Measurements from ENCODE around the gene TTC27.

DNA sequence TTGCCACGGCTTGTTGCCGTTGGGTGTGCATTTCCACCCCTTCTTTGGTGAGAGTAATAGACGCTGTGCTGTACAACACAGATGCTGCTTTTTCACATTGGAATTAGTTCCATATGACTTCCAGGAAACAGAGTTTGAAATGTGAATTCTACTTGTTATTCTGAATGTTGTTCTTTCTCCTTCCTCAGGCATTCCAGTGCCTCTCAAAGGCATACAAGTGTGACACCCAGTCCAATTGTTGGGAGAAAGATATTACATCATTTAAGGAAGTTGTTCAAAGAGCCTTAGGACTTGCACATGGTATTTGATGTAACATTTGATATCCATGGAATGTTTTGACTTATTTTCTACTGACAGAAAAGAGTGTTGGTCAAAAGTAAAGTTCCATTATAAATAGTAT, 184.5 kb downstream of the TTC27 start:
- TF ChIP-seq YY1 (IDR thresholded peaks at IDR 0.05; ENCODE audit: insufficient read depth, insufficient read length) (no peak), ZNF274 (IDR thresholded peaks at IDR 0.05; ENCODE audit: low read depth, low read length) (no peak), SUZ12 (IDR thresholded peaks at IDR 0.05; ENCODE audit: extremely low read depth, insufficient read depth, insufficient read length) (no peak)

All from NT2/D1 (cell line).